ENCODE measurements around the gene ATF4. TPM values are rescaled to one million over a fixed set of nuclear protein-coding genes. Genes with fewer than 3 reads are reported as not detected.

ATF4 gene, protein sequence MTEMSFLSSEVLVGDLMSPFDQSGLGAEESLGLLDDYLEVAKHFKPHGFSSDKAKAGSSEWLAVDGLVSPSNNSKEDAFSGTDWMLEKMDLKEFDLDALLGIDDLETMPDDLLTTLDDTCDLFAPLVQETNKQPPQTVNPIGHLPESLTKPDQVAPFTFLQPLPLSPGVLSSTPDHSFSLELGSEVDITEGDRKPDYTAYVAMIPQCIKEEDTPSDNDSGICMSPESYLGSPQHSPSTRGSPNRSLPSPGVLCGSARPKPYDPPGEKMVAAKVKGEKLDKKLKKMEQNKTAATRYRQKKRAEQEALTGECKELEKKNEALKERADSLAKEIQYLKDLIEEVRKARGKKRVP
- total RNA-seq (283 and 375 TPM in 2 replicates), polyA plus RNA-seq (194 and 203 TPM in 2 replicates)

- TF ChIP-seq, protein P1, sequence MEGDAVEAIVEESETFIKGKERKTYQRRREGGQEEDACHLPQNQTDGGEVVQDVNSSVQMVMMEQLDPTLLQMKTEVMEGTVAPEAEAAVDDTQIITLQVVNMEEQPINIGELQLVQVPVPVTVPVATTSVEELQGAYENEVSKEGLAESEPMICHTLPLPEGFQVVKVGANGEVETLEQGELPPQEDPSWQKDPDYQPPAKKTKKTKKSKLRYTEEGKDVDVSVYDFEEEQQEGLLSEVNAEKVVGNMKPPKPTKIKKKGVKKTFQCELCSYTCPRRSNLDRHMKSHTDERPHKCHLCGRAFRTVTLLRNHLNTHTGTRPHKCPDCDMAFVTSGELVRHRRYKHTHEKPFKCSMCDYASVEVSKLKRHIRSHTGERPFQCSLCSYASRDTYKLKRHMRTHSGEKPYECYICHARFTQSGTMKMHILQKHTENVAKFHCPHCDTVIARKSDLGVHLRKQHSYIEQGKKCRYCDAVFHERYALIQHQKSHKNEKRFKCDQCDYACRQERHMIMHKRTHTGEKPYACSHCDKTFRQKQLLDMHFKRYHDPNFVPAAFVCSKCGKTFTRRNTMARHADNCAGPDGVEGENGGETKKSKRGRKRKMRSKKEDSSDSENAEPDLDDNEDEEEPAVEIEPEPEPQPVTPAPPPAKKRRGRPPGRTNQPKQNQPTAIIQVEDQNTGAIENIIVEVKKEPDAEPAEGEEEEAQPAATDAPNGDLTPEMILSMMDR (IDR thresholded peaks at IDR 0.05; ENCODE audit: low read depth, low read length): no peak
- Histone ChIP-seq H3K4me3 (peak within 1 kb of the TSS; percentile 80), H3K36me3 (peaks cover 32% of the 10 kb centered on the region), H3K4me1 (ENCODE audit: low read depth) (peaks cover 26% of the 10 kb centered on the region), H3K9me3 (ENCODE audit: low read depth) (no peaks in the 10 kb centered on the region), H3K27ac (peak within 1 kb of the TSS; percentile 99), H3K27me3 (no peaks in the 10 kb centered on the region)
- DNase-seq (ENCODE audit: low read depth in 1 of 2, low spot score in 1 of 2): peak; percentile 86 to 90
Measured at GRCh38 chr22:39520226-39521105, at the start of gene ATF4. ATF4 (plus strand) TSS chr22:39520562; CDS start chr22:39521446, 884 bp downstream.

DNA sequence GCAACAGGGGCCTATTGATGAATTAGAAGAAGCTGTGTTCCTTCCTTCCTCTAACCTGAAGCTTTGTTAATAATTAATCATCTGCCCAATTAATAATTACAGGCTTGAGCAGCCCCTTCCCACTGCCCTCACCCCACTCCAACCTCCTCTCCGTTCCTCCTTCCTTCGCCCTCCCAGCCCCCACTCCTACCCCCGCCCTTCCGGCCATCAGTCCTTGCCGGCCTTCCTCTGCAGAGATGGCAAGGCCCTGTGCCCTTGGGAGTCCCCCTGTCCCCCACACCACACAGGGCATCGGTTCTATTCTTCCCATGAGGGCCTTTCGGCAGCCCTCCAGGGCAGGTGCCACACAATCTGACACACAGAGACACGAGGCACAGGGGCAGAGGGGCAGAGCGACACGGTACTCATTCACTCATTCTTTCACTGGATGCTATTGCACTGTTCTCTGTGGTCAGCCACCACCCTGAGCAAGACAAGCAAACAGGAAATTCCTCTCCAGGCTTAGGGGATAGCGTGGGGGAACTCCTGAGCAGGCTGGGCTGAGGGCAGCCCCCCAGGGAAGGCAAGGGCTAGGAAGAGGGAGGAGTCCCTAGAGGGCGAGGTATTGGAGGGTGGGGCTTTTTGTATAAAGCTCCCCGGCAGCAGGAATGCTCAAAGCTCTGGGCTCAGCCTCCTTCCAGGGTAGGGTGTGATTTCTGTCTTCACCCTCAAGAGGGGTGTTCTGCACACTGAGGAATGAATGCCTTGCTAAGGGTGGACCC, 48.8 kb upstream of the ATF4 start:
- Histone ChIP-seq H3K4me3 (no peak overlapping the region), H3K9me3 (ENCODE audit: low read depth) (no peaks in the 10 kb centered on the region), H3K4me1 (ENCODE audit: low read depth) (peaks cover 61% of the 10 kb centered on the region), H3K27ac (peak overlapping the region; percentile 69), H3K27me3 (no peaks in the 10 kb centered on the region), H3K36me3 (no peaks in the 10 kb centered on the region)
- TF ChIP-seq, protein P1 (IDR thresholded peaks at IDR 0.05; ENCODE audit: low read depth, low read length): no peak
- DNase-seq (ENCODE audit: low read depth in 1 of 2, low spot score in 1 of 2): peak; percentile 46 to 93

GRCh38 chr22:39472570-39473556, 47.5 kb upstream of the ATF4 start:
- H3K9me3 ChIP-seq (ENCODE audit: low read depth): no peaks in the 10 kb centered on the region
- peaks cover 61% of the 10 kb centered on the region for H3K4me1 ChIP-seq (ENCODE audit: low read depth)
- DNase-seq (ENCODE audit: low read depth in 1 of 2, low spot score in 1 of 2): peak; percentile 18 to 80
- TF ChIP-seq, protein P1 (IDR thresholded peaks at IDR 0.05; ENCODE audit: low read depth, low read length): no peak
- H3K36me3 ChIP-seq: no peaks in the 10 kb centered on the region
- peak overlapping the region; percentile 69 for H3K27ac ChIP-seq
- H3K27me3 ChIP-seq: no peaks in the 10 kb centered on the region
- H3K4me3 ChIP-seq: no peak overlapping the region

GRCh38 chr22:39473851-39474250, 46.5 kb upstream of the ATF4 start:
- Histone ChIP-seq H3K36me3 (no peaks in the 10 kb centered on the region), H3K27ac (peak overlapping the region; percentile 69), H3K9me3 (ENCODE audit: low read depth) (no peaks in the 10 kb centered on the region), H3K4me3 (no peak overlapping the region), H3K4me1 (ENCODE audit: low read depth) (peaks cover 58% of the 10 kb centered on the region), H3K27me3 (no peaks in the 10 kb centered on the region)
- DNase-seq (ENCODE audit: low read depth in 1 of 2, low spot score in 1 of 2): no peak
- TF ChIP-seq, protein P1 (IDR thresholded peaks at IDR 0.05; ENCODE audit: low read depth, low read length): no peak
